Subcutaneous preadipocyte (primary cell): ENCODE data around the gene PARP12. TPM values are rescaled to one million over a fixed set of nuclear protein-coding genes. Genes with fewer than 3 reads are reported as not detected.

Experiments used
- small RNA-seq: library from RNA; depleted of rRNA; stranded (forward); fragments of <200 nt; gene quantifications from one replicate; pipeline ENCODE3, GENCODE V24; 2012
- total RNA-seq: library from RNA; depleted of rRNA; stranded (reverse); fragments of >200 nt; gene quantifications from 2 replicates; pipeline ENCODE4 v1.2.3, GENCODE V29; 2012

Gene PARP12
- 20.6 and 20.9 TPM in 2 replicates for total RNA-seq

GRCh38 chr7:140062528-140063299 lies at the start of gene PARP12:
PARP12 (minus strand) TSS chr7:140062951; CDS start chr7:140062847, 104 bp downstream.

Small RNA genes lying within 50 kb of the gene (small RNA-seq; reads per million reads assigned to genes)
- gene RF00019 = not detected

Other genes with a start within 250 kb of the PARP12 start
- 3.3 and 4.0 TPM in 2 replicates for gene TBXAS1, start 233.7 kb downstream of the PARP12 start, total RNA-seq
- gene KDM7A, start 114.0 kb upstream of the PARP12 start, total RNA-seq = 4.1 and 6.6 TPM in 2 replicates